ENCODE data around the gene PIP4K2B.
A peak's percentile ranks its signal among the peaks of the same experiment; 100 is the strongest.
"Not testable (repeated sequence)": the region's sequence is repeated elsewhere in the genome, so short reads cannot be mapped to it uniquely, and the experiment has no call there.

Gene PIP4K2B

DNA sequence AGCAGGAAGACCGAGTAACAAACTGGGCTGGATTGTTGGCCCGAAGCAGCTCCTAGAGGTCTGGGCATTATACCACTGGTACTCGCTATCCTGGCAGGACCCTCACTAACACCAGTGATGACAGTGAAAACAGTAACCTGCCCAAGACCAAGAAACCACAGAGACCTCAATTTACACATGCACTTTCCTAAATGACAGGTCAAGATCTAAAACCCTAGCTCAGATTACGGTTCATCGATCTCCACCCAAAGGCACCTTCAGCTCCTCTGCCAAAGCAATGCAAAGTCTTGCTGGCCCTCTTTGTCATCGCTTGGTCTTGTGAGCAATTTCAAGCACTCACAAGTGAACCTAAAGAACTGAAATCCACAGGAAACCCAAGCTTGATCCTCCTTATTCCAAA, 1.5 kb downstream of the PIP4K2B start:
- Histone ChIP-seq H3K4me3 (ENCODE audit: low read depth, low read length) (peak overlapping the region; percentile 84), H3K9ac (ENCODE audit: low read depth, low read length) (no peak overlapping the region), H3K27me3 (ENCODE audit: control insufficient read depth, insufficient read depth, low read length) (no peaks in the 10 kb centered on the region), H3K9me3 (ENCODE audit: control insufficient read depth, insufficient read depth, low read length) (no peaks in the 10 kb centered on the region), H3K4me1 (ENCODE audit: control insufficient read depth, insufficient read depth, low read length) (peaks cover 12% of the 10 kb centered on the region; the same call in 1 of the 2 replicates), H3K36me3 (ENCODE audit: control insufficient read depth, insufficient read depth, low read length) (peaks cover 32% of the 10 kb centered on the region), H3K27ac (ENCODE audit: low read depth, low read length) (no peak overlapping the region)

DNA sequence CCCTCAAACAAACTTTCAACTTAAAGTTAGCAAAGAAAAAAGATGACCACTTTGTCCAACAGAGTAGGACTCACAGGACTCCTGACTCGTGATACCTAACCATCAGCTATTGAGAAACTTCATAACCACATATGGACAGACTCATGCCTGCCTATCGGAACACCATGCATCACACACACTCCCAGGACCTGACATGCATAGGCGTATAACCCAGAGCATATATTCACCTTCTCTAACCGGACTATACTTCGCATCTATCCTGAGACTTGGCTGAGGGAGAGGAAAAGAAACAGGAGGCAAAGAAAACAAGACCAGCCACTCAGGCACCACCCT, 2.2 kb downstream of the PIP4K2B start:
- Histone ChIP-seq H3K4me3 (ENCODE audit: low read depth, low read length) (no peak overlapping the region), H3K27me3 (ENCODE audit: control insufficient read depth, insufficient read depth, low read length) (no peaks in the 10 kb centered on the region), H3K9ac (ENCODE audit: low read depth, low read length) (no peak overlapping the region), H3K27ac (ENCODE audit: low read depth, low read length) (no peak overlapping the region), H3K4me1 (ENCODE audit: control insufficient read depth, insufficient read depth, low read length) (peaks cover 12% of the 10 kb centered on the region; the same call in 1 of the 2 replicates), H3K36me3 (ENCODE audit: control insufficient read depth, insufficient read depth, low read length) (peaks cover 31% of the 10 kb centered on the region), H3K9me3 (ENCODE audit: control insufficient read depth, insufficient read depth, low read length) (no peaks in the 10 kb centered on the region)

DNA sequence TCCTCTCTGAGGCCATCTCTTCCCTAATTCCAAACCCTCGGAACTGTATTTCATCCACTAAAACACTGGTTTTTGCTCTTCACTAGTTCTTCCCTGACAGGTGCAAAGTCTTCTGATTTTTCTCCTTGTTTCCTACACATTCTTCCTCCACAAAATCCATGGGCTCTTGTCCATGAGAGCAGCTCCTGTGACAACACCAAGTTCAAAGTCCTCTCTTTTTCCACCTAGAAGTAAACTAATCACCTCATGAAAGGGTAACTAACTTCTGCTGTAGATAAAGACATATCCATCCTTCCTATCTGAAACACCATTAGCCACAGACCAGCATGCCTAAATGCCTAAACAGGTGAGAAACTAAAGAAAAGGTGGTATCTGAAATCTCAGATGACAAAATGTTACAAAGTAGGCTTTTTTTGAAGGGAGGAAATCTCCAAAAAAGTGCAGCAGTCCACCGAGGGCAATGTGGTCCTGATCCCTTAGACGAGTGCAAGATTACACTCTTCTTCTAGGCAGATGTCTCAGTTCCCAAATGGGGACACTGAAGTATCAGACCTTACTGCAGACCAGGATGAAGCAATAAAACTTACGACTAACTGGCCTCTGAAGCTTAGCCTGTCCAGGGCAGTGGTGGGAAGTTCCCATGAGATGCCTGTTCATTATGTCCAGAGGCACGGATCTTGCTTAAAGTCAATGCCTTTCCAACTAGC, 2.8 kb downstream of the PIP4K2B start:
- H3K9ac ChIP-seq (ENCODE audit: low read depth, low read length): no peak overlapping the region
- no peak overlapping the region for H3K27ac ChIP-seq (ENCODE audit: low read depth, low read length)
- peaks cover 12% of the 10 kb centered on the region; the same call in 1 of the 2 replicates for H3K4me1 ChIP-seq (ENCODE audit: control insufficient read depth, insufficient read depth, low read length)
- H3K36me3 ChIP-seq (ENCODE audit: control insufficient read depth, insufficient read depth, low read length): peaks cover 27% of the 10 kb centered on the region
- no peaks in the 10 kb centered on the region for H3K9me3 ChIP-seq (ENCODE audit: control insufficient read depth, insufficient read depth, low read length)
- H3K4me3 ChIP-seq (ENCODE audit: low read depth, low read length): no peak overlapping the region
- H3K27me3 ChIP-seq (ENCODE audit: control insufficient read depth, insufficient read depth, low read length): no peaks in the 10 kb centered on the region

GRCh38 chr17:38794221-38794620, 5.1 kb downstream of the PIP4K2B start:
- no peaks in the 10 kb centered on the region for H3K27me3 ChIP-seq (ENCODE audit: control insufficient read depth, insufficient read depth, low read length)
- H3K9ac ChIP-seq (ENCODE audit: low read depth, low read length): no peak overlapping the region
- H3K36me3 ChIP-seq (ENCODE audit: control insufficient read depth, insufficient read depth, low read length): peaks cover 22% of the 10 kb centered on the region
- H3K4me1 ChIP-seq (ENCODE audit: control insufficient read depth, insufficient read depth, low read length): peaks cover 19% of the 10 kb centered on the region
- no peak overlapping the region for H3K27ac ChIP-seq (ENCODE audit: low read depth, low read length)
- no peaks in the 10 kb centered on the region for H3K9me3 ChIP-seq (ENCODE audit: control insufficient read depth, insufficient read depth, low read length)
- H3K4me3 ChIP-seq (ENCODE audit: low read depth, low read length): no peak overlapping the region

GRCh38 chr17:38791162-38791561, 8.2 kb downstream of the PIP4K2B start:
- Histone ChIP-seq H3K4me1 (ENCODE audit: control insufficient read depth, insufficient read depth, low read length) (peaks cover 11% of the 10 kb centered on the region), H3K9me3 (ENCODE audit: control insufficient read depth, insufficient read depth, low read length) (no peaks in the 10 kb centered on the region), H3K27ac (ENCODE audit: low read depth, low read length) (no peak overlapping the region), H3K27me3 (ENCODE audit: control insufficient read depth, insufficient read depth, low read length) (no peaks in the 10 kb centered on the region), H3K36me3 (ENCODE audit: control insufficient read depth, insufficient read depth, low read length) (peaks cover 21% of the 10 kb centered on the region), H3K9ac (ENCODE audit: low read depth, low read length) (no peak overlapping the region), H3K4me3 (ENCODE audit: low read depth, low read length) (no peak overlapping the region)

DNA sequence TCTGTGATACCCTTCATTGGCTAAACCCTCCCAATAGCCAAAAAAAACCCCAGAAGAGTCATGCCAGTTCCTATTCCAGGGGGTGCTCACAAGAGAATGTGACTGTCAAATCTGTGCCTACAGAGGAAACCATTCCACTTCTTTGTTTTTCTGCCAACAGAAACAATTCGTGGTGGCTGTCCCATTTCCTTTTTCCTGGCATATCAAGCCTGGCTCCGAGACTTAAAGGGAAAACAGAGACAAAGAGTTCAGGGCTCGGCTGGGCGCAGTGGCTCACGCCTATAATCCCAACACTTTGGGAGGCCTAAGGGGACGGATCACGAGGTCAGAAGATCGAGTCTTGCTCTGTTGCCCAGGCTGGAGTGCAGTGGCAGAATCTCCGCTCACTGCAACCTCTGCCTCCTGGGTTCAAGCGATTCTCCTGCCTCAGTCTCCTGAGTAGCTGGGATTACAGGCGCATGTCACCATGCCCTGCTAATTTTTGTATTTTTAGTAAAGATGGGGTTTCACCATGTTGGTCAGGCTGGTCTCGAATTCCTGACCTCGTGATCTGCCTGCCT, 9.1 kb downstream of the PIP4K2B start:
- Histone ChIP-seq H3K4me1 (ENCODE audit: control insufficient read depth, insufficient read depth, low read length) (peaks cover 11% of the 10 kb centered on the region), H3K36me3 (ENCODE audit: control insufficient read depth, insufficient read depth, low read length) (peaks cover 24% of the 10 kb centered on the region)
- H3K27me3 ChIP-seq (ENCODE audit: control insufficient read depth, insufficient read depth, low read length); H3K9me3 ChIP-seq (ENCODE audit: control insufficient read depth, insufficient read depth, low read length); H3K4me3 ChIP-seq (ENCODE audit: low read depth, low read length); H3K27ac ChIP-seq (ENCODE audit: low read depth, low read length); H3K9ac ChIP-seq (ENCODE audit: low read depth, low read length): not testable (repeated sequence)

DNA sequence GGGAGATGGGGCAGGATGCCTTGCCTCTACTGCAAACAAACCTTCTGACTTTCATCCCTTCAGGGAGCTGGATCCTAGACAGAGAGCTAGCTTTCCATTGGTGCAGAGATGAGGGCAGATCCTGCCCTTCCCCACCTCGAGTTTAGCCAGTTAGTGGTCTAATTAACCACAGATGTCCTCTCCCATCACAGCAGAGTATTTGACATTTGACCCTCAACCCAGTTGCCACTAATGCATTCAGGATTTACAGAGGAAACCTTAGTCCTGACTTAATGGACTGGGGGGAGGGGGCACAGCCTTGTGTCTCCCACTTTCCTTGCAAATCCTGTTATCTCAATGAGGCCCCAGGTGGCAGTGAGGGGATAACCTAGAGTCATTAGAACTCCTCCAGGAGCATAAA, 10.2 kb downstream of the PIP4K2B start:
- Histone ChIP-seq H3K27ac (ENCODE audit: low read depth, low read length) (peak overlapping the region; percentile 74), H3K4me3 (ENCODE audit: low read depth, low read length) (no peak overlapping the region), H3K27me3 (ENCODE audit: control insufficient read depth, insufficient read depth, low read length) (no peaks in the 10 kb centered on the region), H3K9ac (ENCODE audit: low read depth, low read length) (no peak overlapping the region), H3K4me1 (ENCODE audit: control insufficient read depth, insufficient read depth, low read length) (peaks cover 11% of the 10 kb centered on the region), H3K9me3 (ENCODE audit: control insufficient read depth, insufficient read depth, low read length) (no peaks in the 10 kb centered on the region), H3K36me3 (ENCODE audit: control insufficient read depth, insufficient read depth, low read length) (peaks cover 33% of the 10 kb centered on the region)

- H3K36me3 ChIP-seq (ENCODE audit: control insufficient read depth, insufficient read depth, low read length): peaks cover 44% of the 10 kb centered on the region
Observed at GRCh38 chr17:38787999-38788398, 11.4 kb downstream of the PIP4K2B start.

GRCh38 chr17:38786372-38786771, 13.0 kb downstream of the PIP4K2B start:
- Histone ChIP-seq H3K9ac (ENCODE audit: low read depth, low read length) (no peak overlapping the region), H3K36me3 (ENCODE audit: control insufficient read depth, insufficient read depth, low read length) (peaks cover 52% of the 10 kb centered on the region), H3K9me3 (ENCODE audit: control insufficient read depth, insufficient read depth, low read length) (no peaks in the 10 kb centered on the region), H3K27me3 (ENCODE audit: control insufficient read depth, insufficient read depth, low read length) (no peaks in the 10 kb centered on the region), H3K27ac (ENCODE audit: low read depth, low read length) (no peak overlapping the region), H3K4me1 (ENCODE audit: control insufficient read depth, insufficient read depth, low read length) (peaks cover 11% of the 10 kb centered on the region), H3K4me3 (ENCODE audit: low read depth, low read length) (no peak overlapping the region)

More at GRCh38 chr17:38787999-38788398, 11.4 kb downstream of the PIP4K2B start:
- H3K4me3 ChIP-seq (ENCODE audit: low read depth, low read length); H3K27me3 ChIP-seq (ENCODE audit: control insufficient read depth, insufficient read depth, low read length); H3K9me3 ChIP-seq (ENCODE audit: control insufficient read depth, insufficient read depth, low read length); H3K27ac ChIP-seq (ENCODE audit: low read depth, low read length); H3K9ac ChIP-seq (ENCODE audit: low read depth, low read length): not testable (repeated sequence)
- H3K4me1 ChIP-seq (ENCODE audit: control insufficient read depth, insufficient read depth, low read length): peaks cover 11% of the 10 kb centered on the region

DNA sequence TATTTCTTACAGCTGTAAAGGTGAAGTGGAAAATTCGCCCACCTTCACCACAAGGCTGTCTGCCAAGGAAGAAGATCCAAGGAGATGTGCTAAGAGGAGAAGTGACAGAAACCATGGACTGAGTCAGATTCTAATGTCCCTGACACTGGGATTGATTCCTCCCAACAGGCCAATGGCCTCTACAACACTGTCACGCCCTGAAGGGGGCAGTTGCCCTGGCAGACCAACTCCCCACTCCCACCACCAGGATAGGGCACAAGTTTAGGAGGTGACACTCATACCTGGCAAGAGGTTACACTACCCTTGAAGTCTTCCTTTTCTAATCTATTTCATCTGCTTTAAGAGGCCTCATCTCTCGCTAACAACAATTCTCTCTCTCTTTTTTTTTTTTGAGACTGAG, 16.1 kb downstream of the PIP4K2B start:
- H3K9me3 ChIP-seq (ENCODE audit: control insufficient read depth, insufficient read depth, low read length): no peaks in the 10 kb centered on the region
- peaks cover 84% of the 10 kb centered on the region for H3K36me3 ChIP-seq (ENCODE audit: control insufficient read depth, insufficient read depth, low read length)
- H3K4me3 ChIP-seq (ENCODE audit: low read depth, low read length): no peak overlapping the region
- no peaks in the 10 kb centered on the region for H3K27me3 ChIP-seq (ENCODE audit: control insufficient read depth, insufficient read depth, low read length)
- H3K27ac ChIP-seq (ENCODE audit: low read depth, low read length): no peak overlapping the region
- no peak overlapping the region for H3K9ac ChIP-seq (ENCODE audit: low read depth, low read length)
- no peaks in the 10 kb centered on the region for H3K4me1 ChIP-seq (ENCODE audit: control insufficient read depth, insufficient read depth, low read length)

- no peaks in the 10 kb centered on the region for H3K9me3 ChIP-seq (ENCODE audit: control insufficient read depth, insufficient read depth, low read length)
- H3K36me3 ChIP-seq (ENCODE audit: control insufficient read depth, insufficient read depth, low read length): peaks cover 93% of the 10 kb centered on the region
- no peak overlapping the region for H3K27ac ChIP-seq (ENCODE audit: low read depth, low read length)
- H3K27me3 ChIP-seq (ENCODE audit: control insufficient read depth, insufficient read depth, low read length): no peaks in the 10 kb centered on the region
- H3K9ac ChIP-seq (ENCODE audit: low read depth, low read length): no peak overlapping the region
- no peak overlapping the region for H3K4me3 ChIP-seq (ENCODE audit: low read depth, low read length)
- no peaks in the 10 kb centered on the region for H3K4me1 ChIP-seq (ENCODE audit: control insufficient read depth, insufficient read depth, low read length)
Observed at GRCh38 chr17:38779965-38780752, 19.2 kb downstream of the PIP4K2B start.
